Panc1 (cell line): Measurements from ENCODE around the gene ZNF174. TPM values are rescaled to one million over a fixed set of nuclear protein-coding genes. Genes with fewer than 3 reads are reported as not detected.

Source experiments
- ATAC-seq: fragments of 200-7000 bp; cut with Tn5 transposase; 2 replicates; pipeline ENCODE4 v1.9.1; 2020; ENCODE audit warnings: mild to moderate bottlenecking, moderate library complexity
- BruUV-seq: library from RNA; stranded (reverse); fragments of 400-500 nt; replicated peaks from 2 replicates; lab custom pipeline; 2021; lab: Mats Ljungman, UMichigan
- CTCF ChIA-PET: fragments of 300-600 bp; sonication (Branson Sonifier 250); formaldehyde crosslinking; loops from one replicate; lab custom pipeline; 2022; ENCODE audit warnings: antibody characterized with exemption; lab: Charles Lee
- POLR2A ChIA-PET: fragments of 300-600 bp; sonication (Branson Sonifier 250); formaldehyde crosslinking; loops from one replicate; lab custom pipeline; 2022; ENCODE audit warnings: antibody characterized with exemption; lab: Charles Lee
- DNase-seq: peaks from one replicate; pipeline ENCODE4 v3.0.0-alpha.2; 2010; ENCODE audit warnings: low read depth, low spot score
- H3K27ac ChIP-seq: 2 replicates; pipeline ENCODE4 v1.5.1; 2011; ENCODE audit warnings: mild to moderate bottlenecking, low read length, inconsistent platforms
- H3K27me3 ChIP-seq: fragments of 200-500 bp; sonication (Bioruptor generic); 2 replicates; pipeline ENCODE4 v1.6.0; 2014; ENCODE audit warnings: low read length, inconsistent platforms; ENCODE audit not compliant: control insufficient read depth, insufficient read depth
- H3K36me3 ChIP-seq: fragments of 200-500 bp; sonication (Bioruptor generic); 2 replicates; pipeline ENCODE4 v1.5.1; 2014; ENCODE audit warnings: inconsistent platforms, mild to moderate bottlenecking, low read length, moderate library complexity; ENCODE audit not compliant: control insufficient read depth, insufficient read depth
- H3K4me1 ChIP-seq: 2 replicates; pipeline ENCODE4 v1.5.1; 2011; ENCODE audit warnings: inconsistent platforms, mild to moderate bottlenecking, low read length, moderate library complexity; ENCODE audit not compliant: control insufficient read depth, insufficient read depth
- H3K4me3 ChIP-seq, 2 experiments: 2 replicates each; pipeline ENCODE4 v1.5.1; 2011 to 2012; ENCODE audit warnings: low read depth in 2 of 2, low read length in 2 of 2, mild to moderate bottlenecking in 2 of 2, inconsistent platforms in 1 of 2, moderate library complexity in 1 of 2
- H3K9me3 ChIP-seq: fragments of 200-500 bp; sonication (Bioruptor generic); 2 replicates; pipeline ENCODE4 v1.5.1; 2014; ENCODE audit warnings: low read depth, mild to moderate bottlenecking, inconsistent platforms, low read length, moderate library complexity; ENCODE audit not compliant: control insufficient read depth, insufficient read depth
- CTCF ChIP-seq: fragments of 450-650 bp; IDR thresholded peaks from 2 replicates; pipeline ENCODE4 v1.5.1; 2017; ENCODE audit warnings: mild to moderate bottlenecking
- POLR2AphosphoS5 ChIP-seq: IDR thresholded peaks from 2 replicates; pipeline ENCODE4 v1.6.1; 2012; ENCODE audit warnings: mild to moderate bottlenecking, low read depth, low read length, moderate library complexity
- SIN3A ChIP-seq: IDR thresholded peaks from 2 replicates; pipeline ENCODE4 v1.6.1; 2012; ENCODE audit warnings: low read depth, mild to moderate bottlenecking, low read length, moderate library complexity, borderline replicate concordance; ENCODE audit not compliant: insufficient read depth
- TCF7L2 ChIP-seq: IDR thresholded peaks from 2 replicates; pipeline ENCODE4 v1.6.1; 2011; ENCODE audit warnings: mild to moderate bottlenecking, low read depth, low read length, inconsistent platforms
- in situ Hi-C: cut with HindIII; loops from 2 replicates; pipeline ENCODE4 v1.10.0; 2016; ENCODE audit warnings: low sequenced_read_pairs, low pct_unique_long_range_greater_than_20kb
- intact Hi-C: fragments of 100-400 bp; cut with micrococcal nuclease; formaldehyde crosslinking; loops from one replicate; pipeline ENCODE4 v1.10.0; 2022; ENCODE audit not compliant: unreplicated experiment
- total RNA-seq: library from RNA; stranded (reverse); gene quantifications from one replicate; pipeline ENCODE4 v1.2.1, GENCODE V29; 2021; ENCODE audit not compliant: unreplicated experiment
- TF ChIP-seq, protein P1 (sequence below), 2 experiments: IDR thresholded peaks; 2 replicates each; pipeline ENCODE4 v1.6.1; 2011 to 2012; ENCODE audit warnings: low read depth in 2 of 2, control low read depth in 1 of 2, low read length in 1 of 2, mild to moderate bottlenecking in 1 of 2, moderate library complexity in 1 of 2; ENCODE audit not compliant: insufficient read depth in 1 of 2

The ZNF174 gene
- total RNA-seq, 1 experiment from 2014 or later = 14.4 TPM

DNA sequence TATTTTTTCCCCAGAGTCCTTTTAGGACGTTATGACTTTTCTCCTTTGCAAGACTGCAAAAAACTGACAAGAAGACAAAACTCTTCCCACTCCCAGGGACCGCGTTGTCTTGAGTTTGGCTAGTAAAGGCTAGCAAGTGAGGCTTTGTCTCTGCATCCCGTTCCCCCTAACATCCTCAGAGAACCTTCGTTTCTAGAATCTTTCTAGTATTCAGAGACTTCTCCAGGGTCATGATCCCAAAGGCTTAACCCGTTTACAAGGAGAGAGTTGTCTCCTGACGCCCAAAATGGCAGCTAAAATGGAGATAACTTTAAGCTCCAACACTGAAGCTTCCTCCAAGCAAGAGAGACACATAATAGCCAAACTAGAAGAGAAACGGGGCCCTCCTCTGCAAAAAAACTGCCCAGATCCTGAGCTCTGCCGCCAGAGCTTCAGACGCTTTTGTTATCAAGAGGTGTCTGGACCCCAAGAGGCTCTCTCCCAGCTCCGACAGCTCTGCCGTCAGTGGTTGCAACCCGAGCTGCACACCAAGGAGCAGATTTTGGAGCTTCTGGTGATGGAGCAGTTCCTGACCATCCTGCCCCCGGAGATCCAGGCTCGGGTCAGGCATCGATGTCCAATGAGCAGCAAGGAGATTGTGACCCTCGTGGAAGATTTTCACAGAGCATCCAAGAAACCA is 843 bp downstream of the ZNF174 start:
- ChIA-PET CTCF (no interaction called here), POLR2A (interaction anchor here (0.7 kb wide), 1 partner anchor 107 kb away, joined by 5 read pairs; no protein-coding TSS in a partner anchor)
- in situ Hi-C loops (no loop called here), intact Hi-C loops (no loop called here)
- H3K4me1 ChIP-seq = 0 out of 2 replicates have a peak, but pooled peaks cover 3% of the 10 kb centered on the region
- H3K27me3 ChIP-seq = no peaks in the 10 kb centered on the region
- peaks cover 6% of the 10 kb centered on the region; the same call in 1 of the 2 replicates for H3K36me3 ChIP-seq
- H3K9me3 ChIP-seq = peaks cover 51% of the 10 kb centered on the region
- peak overlapping the region; percentile 82 to 89 for H3K4me3 ChIP-seq
- TF ChIP-seq CTCF (no peak), TCF7L2 (no peak), SIN3A (no peak), POLR2AphosphoS5 (no peak)
- TF ChIP-seq, protein P1, sequence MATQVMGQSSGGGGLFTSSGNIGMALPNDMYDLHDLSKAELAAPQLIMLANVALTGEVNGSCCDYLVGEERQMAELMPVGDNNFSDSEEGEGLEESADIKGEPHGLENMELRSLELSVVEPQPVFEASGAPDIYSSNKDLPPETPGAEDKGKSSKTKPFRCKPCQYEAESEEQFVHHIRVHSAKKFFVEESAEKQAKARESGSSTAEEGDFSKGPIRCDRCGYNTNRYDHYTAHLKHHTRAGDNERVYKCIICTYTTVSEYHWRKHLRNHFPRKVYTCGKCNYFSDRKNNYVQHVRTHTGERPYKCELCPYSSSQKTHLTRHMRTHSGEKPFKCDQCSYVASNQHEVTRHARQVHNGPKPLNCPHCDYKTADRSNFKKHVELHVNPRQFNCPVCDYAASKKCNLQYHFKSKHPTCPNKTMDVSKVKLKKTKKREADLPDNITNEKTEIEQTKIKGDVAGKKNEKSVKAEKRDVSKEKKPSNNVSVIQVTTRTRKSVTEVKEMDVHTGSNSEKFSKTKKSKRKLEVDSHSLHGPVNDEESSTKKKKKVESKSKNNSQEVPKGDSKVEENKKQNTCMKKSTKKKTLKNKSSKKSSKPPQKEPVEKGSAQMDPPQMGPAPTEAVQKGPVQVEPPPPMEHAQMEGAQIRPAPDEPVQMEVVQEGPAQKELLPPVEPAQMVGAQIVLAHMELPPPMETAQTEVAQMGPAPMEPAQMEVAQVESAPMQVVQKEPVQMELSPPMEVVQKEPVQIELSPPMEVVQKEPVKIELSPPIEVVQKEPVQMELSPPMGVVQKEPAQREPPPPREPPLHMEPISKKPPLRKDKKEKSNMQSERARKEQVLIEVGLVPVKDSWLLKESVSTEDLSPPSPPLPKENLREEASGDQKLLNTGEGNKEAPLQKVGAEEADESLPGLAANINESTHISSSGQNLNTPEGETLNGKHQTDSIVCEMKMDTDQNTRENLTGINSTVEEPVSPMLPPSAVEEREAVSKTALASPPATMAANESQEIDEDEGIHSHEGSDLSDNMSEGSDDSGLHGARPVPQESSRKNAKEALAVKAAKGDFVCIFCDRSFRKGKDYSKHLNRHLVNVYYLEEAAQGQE (IDR thresholded peaks at IDR 0.05; ENCODE audit: insufficient read depth in 1 of 2, low read depth in 2 of 2, low read length in 1 of 2) = no peak
- no peak for ATAC-seq
- H3K27ac ChIP-seq = peak overlapping the region; percentile 87
- TSS peak; percentile 82 for BruUV-seq
- DNase-seq = no peak

- intact Hi-C loops (no loop called here), in situ Hi-C loops (no loop called here)
- ATAC-seq (no peak), DNase-seq (no peak)
- Histone ChIP-seq H3K4me3 (no peak overlapping the region), H3K4me1 (no peaks in the 10 kb centered on the region), H3K27me3 (no peaks in the 10 kb centered on the region), H3K36me3 (no peaks in the 10 kb centered on the region), H3K9me3 (peaks cover 67% of the 10 kb centered on the region), H3K27ac (no peak overlapping the region)
- no peak for TF ChIP-seq CTCF
- no peak for TF ChIP-seq POLR2AphosphoS5
- TF ChIP-seq, protein P1 (IDR thresholded peaks at IDR 0.05; ENCODE audit: insufficient read depth in 1 of 2, low read depth in 2 of 2, low read length in 1 of 2) = no peak
- TF ChIP-seq TCF7L2 = no peak
- TF ChIP-seq SIN3A = no peak
- ChIA-PET POLR2A (no interaction called here), CTCF (no interaction called here)
- no TSS peak for BruUV-seq
These were observed 7.7 kb downstream of the ZNF174 start for GRCh38 chr16:3408561-3409197.
